Suprapubic skin (tissue), 4 donors: ENCODE results near the gene ESR2.

Source experiments
- CTCF ChIP-seq, 2 donors: fragments of 200-600 bp in 1 of 2; fragments of 450-650 bp in 1 of 2; sonication (generic) in 1 of 2; IDR thresholded peaks; one replicate each; pipeline ENCODE4 v1.5.1; 2016 to 2019; ENCODE audit warnings: antibody characterized with exemption in 2 of 2, mild to moderate bottlenecking in 1 of 2, moderate library complexity in 1 of 2
- EP300 ChIP-seq: sonication (generic); formaldehyde crosslinking; IDR thresholded peaks from one replicate; pipeline ENCODE4 v1.6.1; 2017; ENCODE audit warnings: antibody characterized with exemption
- POLR2A ChIP-seq, 2 donors: fragments of 450-650 bp; IDR thresholded peaks; one replicate each; pipeline ENCODE4 v1.6.1; 2017; ENCODE audit warnings: antibody characterized with exemption in 2 of 2, mild to moderate bottlenecking in 2 of 2, moderate library complexity in 2 of 2
- POLR2AphosphoS5 ChIP-seq, 3 donors: sonication (generic); formaldehyde crosslinking; IDR thresholded peaks; one replicate each; pipeline ENCODE4 v1.6.1; 2017; ENCODE audit warnings: antibody characterized with exemption in 3 of 3

GRCh38 chr14:64279704-64280668, 14.2 kb downstream of the ESR2 start:
- TF ChIP-seq CTCF (IDR thresholded peaks at IDR 0.05): no peak
- no peak for TF ChIP-seq POLR2A (IDR thresholded peaks at IDR 0.05)
- TF ChIP-seq EP300: no peak
- no peak for TF ChIP-seq POLR2AphosphoS5 (IDR thresholded peaks at IDR 0.05)
